Germinal center (tissue), 1 donor: ENCODE measurements around the gene RCL1.
A peak's percentile ranks its signal among the peaks of the same experiment; 100 is the strongest.
"Not testable (repeated sequence)": the region's sequence is repeated elsewhere in the genome, so short reads cannot be mapped to it uniquely, and the experiment has no call there.

Source experiments
- DNase-seq: peaks from one replicate; pipeline ENCODE4 v3.0.0; 2012; ENCODE audit warnings: mixed read lengths, low spot score

Gene RCL1

GRCh38 chr9:4792572-4793458 lies at the start of gene RCL1:
Gene RCL1, plus strand, starts transcription at chr9:4792944. Its CDS starts 148 bp downstream, at chr9:4793092.
- DNase-seq: peak; percentile 99

GRCh38 chr9:4743131-4743875 lies 49.4 kb upstream of the RCL1 start:
- DNase-seq: no peak

GRCh38 chr9:4746278-4747030 lies 46.3 kb upstream of the RCL1 start:
- DNase-seq: no peak

- no peak for DNase-seq
Observed at GRCh38 chr9:4748612-4749011, 44.1 kb upstream of the RCL1 start.

GRCh38 chr9:4750023-4750673 lies 42.6 kb upstream of the RCL1 start:
- DNase-seq: peak; percentile 30

- not testable (repeated sequence) for DNase-seq
Observed at GRCh38 chr9:4754530-4754929, 38.2 kb upstream of the RCL1 start.

GRCh38 chr9:4755026-4755609 lies 37.6 kb upstream of the RCL1 start:
- DNase-seq: no peak

- DNase-seq: no peak
Observed at GRCh38 chr9:4756420-4756819, 36.3 kb upstream of the RCL1 start.

- no peak for DNase-seq
Observed at GRCh38 chr9:4760122-4760521, 32.6 kb upstream of the RCL1 start.

- DNase-seq: peak; percentile 68
Observed at GRCh38 chr9:4762108-4762885, 30.4 kb upstream of the RCL1 start.

- DNase-seq: peak; percentile 26
Observed at GRCh38 chr9:4762886-4763541, 29.7 kb upstream of the RCL1 start.

GRCh38 chr9:4764033-4764432 lies 28.7 kb upstream of the RCL1 start:
- no peak for DNase-seq

- DNase-seq: no peak
Observed at GRCh38 chr9:4768681-4769080, 24.1 kb upstream of the RCL1 start.

- DNase-seq: no peak
Observed at GRCh38 chr9:4769321-4770080, 23.2 kb upstream of the RCL1 start.

GRCh38 chr9:4771788-4772187 lies 21.0 kb upstream of the RCL1 start:
- no peak for DNase-seq

- DNase-seq: no peak
Observed at GRCh38 chr9:4774209-4774608, 18.5 kb upstream of the RCL1 start.

GRCh38 chr9:4774958-4775357 lies 17.8 kb upstream of the RCL1 start:
- DNase-seq: not testable (repeated sequence)

- no peak for DNase-seq
Observed at GRCh38 chr9:4780651-4781050, 12.1 kb upstream of the RCL1 start.

GRCh38 chr9:4781408-4781807 lies 11.3 kb upstream of the RCL1 start:
- DNase-seq: no peak
